ENCODE data around the gene LAMA5. TPM values are rescaled to one million over a fixed set of nuclear protein-coding genes. Genes with fewer than 3 reads are reported as not detected.
A peak's percentile ranks its signal among the peaks of the same experiment; 100 is the strongest.

Gene LAMA5
- total RNA-seq, 1 donor from 2014 or later: 12.1 TPM

GRCh38 chr20:62337558-62338293 lies 29.4 kb downstream of the LAMA5 start:
- H3K9ac ChIP-seq: no peak overlapping the region
- Mint-ChIP-seq H3K4me3 (no peak overlapping the region), H3K9me3 (no peaks in the 10 kb centered on the region)

GRCh38 chr20:62336775-62337557 lies 30.1 kb downstream of the LAMA5 start:
- no peak overlapping the region for H3K4me2 ChIP-seq
- no peak overlapping the region for H3K4me3 ChIP-seq
- H3K9ac ChIP-seq: no peak overlapping the region
- no peaks in the 10 kb centered on the region for H3K4me1 ChIP-seq
- no peaks in the 10 kb centered on the region for H3K79me2 ChIP-seq (ENCODE audit: low read depth)
- no peaks in the 10 kb centered on the region for H3K36me3 ChIP-seq
- DNase-seq (ENCODE audit: low spot score): no peak
- Mint-ChIP-seq H3K27me3 (ENCODE audit: insufficient read depth, low read depth) (peaks cover 3% of the 10 kb centered on the region), H3K4me1 (no peaks in the 10 kb centered on the region), H3K4me3 (no peak overlapping the region), H3K36me3 (peaks cover 5% of the 10 kb centered on the region), H3K27ac (peak overlapping the region; percentile 69), H3K9me3 (no peaks in the 10 kb centered on the region)
- TF ChIP-seq EZH2 (IDR thresholded peaks at IDR 0.05) (no peak), CTCF (IDR thresholded peaks at IDR 0.05) (no peak), EZH2phosphoT487 (IDR thresholded peaks at IDR 0.05) (no peak)
- H4K20me1 ChIP-seq (ENCODE audit: low read depth): no peaks in the 10 kb centered on the region
- H3K27ac ChIP-seq: no peak overlapping the region
- H3K27me3 ChIP-seq: no peaks in the 10 kb centered on the region
- no peaks in the 10 kb centered on the region for H3K9me3 ChIP-seq (ENCODE audit: low read depth)
- H3F3A ChIP-seq (ENCODE audit: low read depth): peaks cover 4% of the 10 kb centered on the region
- no peak overlapping the region for H2AFZ ChIP-seq (replicated peaks)

More at GRCh38 chr20:62337558-62338293, 29.4 kb downstream of the LAMA5 start:
- Histone ChIP-seq H3K9me3 (ENCODE audit: low read depth) (no peaks in the 10 kb centered on the region), H3K27me3 (no peaks in the 10 kb centered on the region), H3K27ac (no peak overlapping the region), H3K4me3 (no peak overlapping the region), H2AFZ (replicated peaks) (no peak overlapping the region), H3K36me3 (no peaks in the 10 kb centered on the region), H3K4me1 (no peaks in the 10 kb centered on the region), H3F3A (ENCODE audit: low read depth) (peaks cover 4% of the 10 kb centered on the region), H3K79me2 (ENCODE audit: low read depth) (no peaks in the 10 kb centered on the region), H4K20me1 (ENCODE audit: low read depth) (no peaks in the 10 kb centered on the region), H3K4me2 (no peak overlapping the region)
- DNase-seq (ENCODE audit: low spot score): no peak
- TF ChIP-seq EZH2 (IDR thresholded peaks at IDR 0.05) (no peak), CTCF (IDR thresholded peaks at IDR 0.05) (no peak), EZH2phosphoT487 (IDR thresholded peaks at IDR 0.05) (no peak)
- peaks cover 5% of the 10 kb centered on the region for H3K36me3 Mint-ChIP-seq
- H3K4me1 Mint-ChIP-seq: no peaks in the 10 kb centered on the region
- H3K27me3 Mint-ChIP-seq (ENCODE audit: insufficient read depth, low read depth): peaks cover 3% of the 10 kb centered on the region
- H3K27ac Mint-ChIP-seq: no peak overlapping the region

- Mint-ChIP-seq H3K27ac (peak overlapping the region; percentile 69), H3K9me3 (no peaks in the 10 kb centered on the region), H3K4me3 (no peak overlapping the region), H3K36me3 (peaks cover 5% of the 10 kb centered on the region), H3K27me3 (ENCODE audit: insufficient read depth, low read depth) (peaks cover 3% of the 10 kb centered on the region), H3K4me1 (no peaks in the 10 kb centered on the region)
- no peaks in the 10 kb centered on the region for H3K27me3 ChIP-seq
- no peak overlapping the region for H3K4me3 ChIP-seq
- no peaks in the 10 kb centered on the region for H3K9me3 ChIP-seq (ENCODE audit: low read depth)
- no peaks in the 10 kb centered on the region for H4K20me1 ChIP-seq (ENCODE audit: low read depth)
- H3K36me3 ChIP-seq: no peaks in the 10 kb centered on the region
- no peak for DNase-seq (ENCODE audit: low spot score)
- no peaks in the 10 kb centered on the region for H3K79me2 ChIP-seq (ENCODE audit: low read depth)
- no peaks in the 10 kb centered on the region for H3K4me1 ChIP-seq
- no peak overlapping the region for H3K4me2 ChIP-seq
- H3K27ac ChIP-seq: no peak overlapping the region
- H3K9ac ChIP-seq: no peak overlapping the region
- H2AFZ ChIP-seq (replicated peaks): no peak overlapping the region
- TF ChIP-seq CTCF (IDR thresholded peaks at IDR 0.05) (no peak), EZH2phosphoT487 (IDR thresholded peaks at IDR 0.05) (no peak), EZH2 (IDR thresholded peaks at IDR 0.05) (no peak)
- H3F3A ChIP-seq (ENCODE audit: low read depth): peaks cover 4% of the 10 kb centered on the region
Measured at GRCh38 chr20:62336329-62336728, 30.8 kb downstream of the LAMA5 start.

Data from neural progenitor cell (in vitro differentiated cells).